Upper lobe of left lung (tissue), 6 donors: ENCODE measurements around the gene FAM228B. TPM values are rescaled to one million over a fixed set of nuclear protein-coding genes. Genes with fewer than 3 reads are reported as not detected.
"Not testable (repeated sequence)": the region's sequence is repeated elsewhere in the genome, so short reads cannot be mapped to it uniquely, and the experiment has no call there.

Source experiments
- ATAC-seq, 2 donors: fragments of 200-7000 bp; cut with Tn5 transposase; one replicate each; pipeline ENCODE4 v1.9.1; 2022; ENCODE audit warnings: mild to moderate bottlenecking in 2 of 2, moderate library complexity in 2 of 2; ENCODE audit not compliant: low FRiP score in 2 of 2
- DNase-seq, 2 donors: peaks; one replicate each; pipeline ENCODE4 v3.0.0-alpha.2; 2019 to 2020
- H3K27ac ChIP-seq, 4 donors: fragments of 200-600 bp; sonication (generic); one replicate each; pipeline ENCODE4 v1.5.1; 2016 to 2019
- H3K27me3 ChIP-seq, 4 donors: fragments of 200-600 bp; sonication (generic); one replicate each; pipeline ENCODE4 v1.5.1; 2017 to 2019
- H3K36me3 ChIP-seq, 4 donors: fragments of 200-600 bp; sonication (generic); one replicate each; pipeline ENCODE4 v1.5.1; 2016 to 2019
- H3K4me1 ChIP-seq, 4 donors: fragments of 200-600 bp; sonication (generic); one replicate each; pipeline ENCODE4 v1.5.1; 2018 to 2019
- H3K4me3 ChIP-seq, 4 donors: fragments of 200-600 bp; sonication (generic); one replicate each; pipeline ENCODE4 v1.5.1; 2017 to 2019; ENCODE audit warnings: mild to moderate bottlenecking in 2 of 4, moderate library complexity in 1 of 4
- H3K9me3 ChIP-seq, 4 donors: fragments of 200-600 bp; sonication (generic); one replicate each; pipeline ENCODE4 v1.5.1; 2018 to 2019
- EP300 ChIP-seq, 4 donors: sonication (generic); formaldehyde crosslinking; IDR thresholded peaks; one replicate each; pipeline ENCODE4 v1.5.1; 2017; ENCODE audit warnings: antibody characterized with exemption in 4 of 4, control low read depth in 2 of 4
- POLR2A ChIP-seq, 4 donors: fragments of 450-650 bp; IDR thresholded peaks; one replicate each; pipeline ENCODE4 v1.5.1; 2016 to 2017; ENCODE audit warnings: antibody characterized with exemption in 4 of 4, mild to moderate bottlenecking in 2 of 4
- POLR2AphosphoS5 ChIP-seq, 2 donors: sonication (generic); formaldehyde crosslinking; IDR thresholded peaks; one replicate each; pipeline ENCODE4 v1.5.1; 2017; ENCODE audit warnings: antibody characterized with exemption in 2 of 2
- WGBS, 2 donors: methylation state at CpG; one replicate each; pipeline ENCODE4 v1.1.5; 2017 to 2018; 5-methylcytosine and 5-hydroxymethylcytosine counted together
- total RNA-seq, 6 donors: library from RNA; depleted of rRNA in 4 of 6; stranded (reverse); fragments of >200 nt in 4 of 6; gene quantifications; one replicate each; pipeline versions ENCODE4 v1.1.0 to v1.2.1, GENCODE V29; 2016 to 2021
- TF ChIP-seq, protein P1 (sequence below), 6 experiments: fragments of 450-650 bp in 4 of 6; fragments of 200-600 bp in 2 of 6; sonication (generic) in 2 of 6; IDR thresholded peaks; one replicate each; pipeline ENCODE4 v1.5.1; 2016 to 2019; ENCODE audit warnings: antibody characterized with exemption in 6 of 6
- donor health status: DM: no; HTN: no; CAD: no; lungs with moderate emphysema.
- donor health status: DM: no; HTN: yes; CAD: no; lungs with severe emphysema.

The FAM228B gene
- total RNA-seq, 6 donors from 2014 or later, result 15.5 to 28.3 (median 22.8) TPM

DNA sequence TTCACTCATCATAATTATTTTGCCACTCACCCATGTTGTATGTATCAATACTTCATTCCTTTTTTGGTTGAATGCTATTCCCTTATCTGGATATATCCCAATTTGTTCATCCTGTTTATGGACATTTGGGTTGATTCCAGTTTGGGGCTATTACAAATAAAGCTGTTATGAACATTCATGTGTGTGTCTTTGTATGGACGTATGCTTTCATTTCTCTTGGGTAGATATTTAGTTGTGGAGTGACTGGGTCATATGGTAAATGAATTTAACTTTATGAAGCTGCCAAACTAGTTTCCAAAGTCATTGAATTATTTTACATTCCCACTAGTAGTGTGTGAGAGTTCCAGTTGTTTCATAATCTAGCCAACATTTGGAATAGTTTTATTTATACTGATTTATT is 2.7 kb downstream of the FAM228B start:
- Histone ChIP-seq H3K36me3 (no peaks in the 10 kb centered on the region), H3K27me3 (no peaks in the 10 kb centered on the region), H3K4me1 (peaks cover 10 to 15% (median 12%) of the 10 kb centered on the region in 4 donors), H3K27ac (no peak overlapping the region), H3K9me3 (no peaks in the 10 kb centered on the region), H3K4me3 (no peak overlapping the region)
- DNase-seq (no peak), ATAC-seq (no peak)
- 31 to 50% methylated on average over 1 of the region's 1 CpG for WGBS, 2 donors
- TF ChIP-seq, protein P1, sequence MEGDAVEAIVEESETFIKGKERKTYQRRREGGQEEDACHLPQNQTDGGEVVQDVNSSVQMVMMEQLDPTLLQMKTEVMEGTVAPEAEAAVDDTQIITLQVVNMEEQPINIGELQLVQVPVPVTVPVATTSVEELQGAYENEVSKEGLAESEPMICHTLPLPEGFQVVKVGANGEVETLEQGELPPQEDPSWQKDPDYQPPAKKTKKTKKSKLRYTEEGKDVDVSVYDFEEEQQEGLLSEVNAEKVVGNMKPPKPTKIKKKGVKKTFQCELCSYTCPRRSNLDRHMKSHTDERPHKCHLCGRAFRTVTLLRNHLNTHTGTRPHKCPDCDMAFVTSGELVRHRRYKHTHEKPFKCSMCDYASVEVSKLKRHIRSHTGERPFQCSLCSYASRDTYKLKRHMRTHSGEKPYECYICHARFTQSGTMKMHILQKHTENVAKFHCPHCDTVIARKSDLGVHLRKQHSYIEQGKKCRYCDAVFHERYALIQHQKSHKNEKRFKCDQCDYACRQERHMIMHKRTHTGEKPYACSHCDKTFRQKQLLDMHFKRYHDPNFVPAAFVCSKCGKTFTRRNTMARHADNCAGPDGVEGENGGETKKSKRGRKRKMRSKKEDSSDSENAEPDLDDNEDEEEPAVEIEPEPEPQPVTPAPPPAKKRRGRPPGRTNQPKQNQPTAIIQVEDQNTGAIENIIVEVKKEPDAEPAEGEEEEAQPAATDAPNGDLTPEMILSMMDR (IDR thresholded peaks at IDR 0.05), result no peak
- TF ChIP-seq EP300 (IDR thresholded peaks at IDR 0.05), result no peak
- no peak for TF ChIP-seq POLR2AphosphoS5 (IDR thresholded peaks at IDR 0.05)
- TF ChIP-seq POLR2A (IDR thresholded peaks at IDR 0.05), result no peak

DNA sequence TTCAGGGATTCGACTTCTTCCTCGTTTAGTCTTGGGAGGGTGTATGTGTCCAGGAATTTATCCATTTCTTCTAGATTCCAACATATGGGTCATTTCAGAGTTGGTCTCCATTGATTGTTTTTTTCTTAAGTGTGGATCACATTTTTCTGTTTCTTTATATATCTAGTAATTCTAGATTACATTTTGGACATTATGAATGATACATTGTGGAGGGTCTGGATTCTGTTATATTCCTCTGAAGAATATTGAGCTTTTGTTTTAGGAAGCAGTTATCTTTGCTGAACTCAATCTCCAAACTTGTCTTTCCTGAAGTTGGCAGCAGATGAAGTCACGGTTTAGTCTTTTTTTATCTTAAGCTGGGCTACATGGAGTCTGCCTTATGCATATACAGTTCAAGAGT is 9.3 kb downstream of the FAM228B start:
- no peaks in the 10 kb centered on the region for H3K27me3 ChIP-seq
- DNase-seq (no peak), ATAC-seq (no peak)
- H3K9me3 ChIP-seq, result peaks cover 0 to 3% (median 0%) of the 10 kb centered on the region in 4 donors
- H3K4me1 ChIP-seq, result no peaks in the 10 kb centered on the region
- no peak overlapping the region for H3K27ac ChIP-seq
- TF ChIP-seq POLR2AphosphoS5 (IDR thresholded peaks at IDR 0.05) (no peak), POLR2A (IDR thresholded peaks at IDR 0.05) (no peak), EP300 (IDR thresholded peaks at IDR 0.05) (no peak)
- TF ChIP-seq, protein P1 (IDR thresholded peaks at IDR 0.05), result no peak
- H3K36me3 ChIP-seq, result no peaks in the 10 kb centered on the region
- 92 to 97% methylated on average over 3 of the region's 3 CpGs for WGBS, 2 donors
- no peak overlapping the region for H3K4me3 ChIP-seq

DNA sequence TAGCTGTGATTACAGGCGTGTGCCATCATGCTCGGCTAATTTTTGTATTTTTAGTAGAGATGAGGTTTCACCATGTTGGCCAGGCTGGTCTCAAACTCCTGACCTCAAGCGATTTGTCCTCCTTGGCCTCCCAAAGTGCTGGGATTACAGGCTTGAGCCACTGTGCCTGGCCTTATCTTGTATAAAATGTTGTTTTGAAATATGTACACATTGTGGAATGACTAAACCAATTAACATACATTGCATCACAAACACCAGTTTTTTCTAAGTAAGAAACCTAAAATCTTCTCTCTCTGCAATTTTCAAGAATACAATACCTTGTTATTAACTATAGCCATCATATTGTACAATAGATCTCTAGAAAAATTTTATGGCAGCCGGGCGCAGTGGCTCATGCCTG is 17.0 kb downstream of the FAM228B start:
- peaks cover 0 to 11% (median 4%) of the 10 kb centered on the region in 4 donors for H3K36me3 ChIP-seq
- H3K4me3 ChIP-seq, ATAC-seq, H3K27ac ChIP-seq, H3K9me3 ChIP-seq, H3K4me1 ChIP-seq, H3K27me3 ChIP-seq, DNase-seq: not testable (repeated sequence)
- 88 to 98% methylated on average over 5 of the region's 5 CpGs for WGBS, 2 donors

DNA sequence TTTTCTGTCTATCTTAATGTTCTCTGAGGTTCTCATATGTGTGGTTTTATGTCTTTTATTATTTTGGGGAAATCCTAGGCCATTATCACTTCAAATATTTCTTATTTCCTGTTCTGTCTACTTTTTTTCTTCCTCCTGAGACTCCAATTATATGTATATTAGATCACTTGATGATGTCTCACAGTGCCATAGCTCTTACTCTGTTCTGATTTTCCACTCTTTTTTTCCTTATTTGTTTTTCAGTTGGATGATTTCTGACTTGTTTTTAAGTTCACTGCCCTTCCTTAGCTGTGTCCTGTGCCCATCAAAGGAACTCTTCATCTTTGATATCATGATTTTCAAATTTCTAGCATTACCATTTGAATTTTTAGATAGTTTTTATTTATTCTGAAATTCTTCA is 24.1 kb downstream of the FAM228B start:
- no peak for TF ChIP-seq POLR2A (IDR thresholded peaks at IDR 0.05)
- TF ChIP-seq, protein P1 (IDR thresholded peaks at IDR 0.05), result no peak
- TF ChIP-seq EP300 (IDR thresholded peaks at IDR 0.05), result no peak
- TF ChIP-seq POLR2AphosphoS5 (IDR thresholded peaks at IDR 0.05), result no peak

DNA sequence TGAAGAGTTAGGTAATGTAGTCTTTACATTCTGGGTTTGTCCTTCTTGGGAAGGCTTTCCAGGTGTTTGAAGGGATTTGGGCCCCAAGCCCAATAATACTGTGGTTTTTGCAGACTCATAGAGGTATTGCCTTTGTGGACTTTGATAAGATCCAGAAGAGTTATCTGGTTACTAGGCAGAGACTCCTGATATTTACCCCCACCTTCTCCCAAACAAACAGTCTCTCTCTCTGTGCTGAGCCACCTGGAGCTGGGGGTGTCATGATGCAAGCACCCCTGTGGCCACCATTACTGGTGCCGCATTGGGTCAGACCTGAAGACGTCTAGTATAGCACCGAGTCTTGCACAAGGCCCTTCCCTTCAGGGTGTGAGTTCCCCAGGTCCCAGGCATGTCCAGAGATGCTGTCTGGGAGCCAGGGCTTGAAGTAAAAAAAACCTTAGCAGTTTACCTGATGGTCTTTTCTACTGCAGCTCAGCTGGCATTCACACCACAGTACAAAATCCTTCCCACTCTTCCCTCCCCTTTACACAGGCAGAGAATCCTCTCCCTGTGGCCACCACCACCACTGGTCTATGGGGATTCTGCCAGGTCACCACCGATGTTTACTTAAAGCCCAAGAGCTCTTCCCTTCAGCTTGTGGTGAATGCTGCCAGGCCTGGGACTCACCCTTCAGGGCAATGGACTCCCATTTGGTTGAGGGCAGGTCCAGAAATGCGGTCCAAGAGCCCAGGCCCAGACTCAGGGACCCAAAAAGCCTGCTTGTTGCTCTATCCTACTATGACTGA is 29.3 kb downstream of the FAM228B start:
- no peaks in the 10 kb centered on the region for H3K27me3 ChIP-seq
- H3K27ac ChIP-seq, result no peak overlapping the region
- no peak overlapping the region for H3K4me3 ChIP-seq
- ATAC-seq, result no peak
- peaks cover 0 to 20% (median 5%) of the 10 kb centered on the region in 4 donors for H3K36me3 ChIP-seq
- TF ChIP-seq, protein P1 (IDR thresholded peaks at IDR 0.05), result no peak
- TF ChIP-seq POLR2AphosphoS5 (IDR thresholded peaks at IDR 0.05) (no peak), POLR2A (IDR thresholded peaks at IDR 0.05) (no peak), EP300 (IDR thresholded peaks at IDR 0.05) (no peak)
- WGBS, 2 donors, result 84 to 96% methylated on average over 2 to 5 of the region's 5 CpGs
- no peaks in the 10 kb centered on the region for H3K4me1 ChIP-seq
- no peak for DNase-seq
- peaks cover 0 to 5% (median 4%) of the 10 kb centered on the region in 4 donors for H3K9me3 ChIP-seq

More for the DNA sequence above, 24.1 kb downstream of the FAM228B start:
- no peak overlapping the region for H3K4me3 ChIP-seq
- H3K9me3 ChIP-seq, result peaks cover 0 to 9% (median 8%) of the 10 kb centered on the region in 4 donors
- no peaks in the 10 kb centered on the region for H3K27me3 ChIP-seq
- no peaks in the 10 kb centered on the region for H3K4me1 ChIP-seq
- DNase-seq (no peak), ATAC-seq (no peak)
- H3K27ac ChIP-seq, result no peak overlapping the region
- H3K36me3 ChIP-seq, result peaks cover 0 to 26% (median 4%) of the 10 kb centered on the region in 4 donors
